ENCODE measurements around the gene RPTN. TPM values are rescaled to one million over a fixed set of nuclear protein-coding genes. Genes with fewer than 3 reads are reported as not detected.
A peak's percentile ranks its signal among the peaks of the same experiment; 100 is the strongest.
"Not testable (repeated sequence)": the region's sequence is repeated elsewhere in the genome, so short reads cannot be mapped to it uniquely, and the experiment has no call there.

Gene RPTN
- total RNA-seq, 1 donor from 2014 or later = 1.7 TPM

DNA sequence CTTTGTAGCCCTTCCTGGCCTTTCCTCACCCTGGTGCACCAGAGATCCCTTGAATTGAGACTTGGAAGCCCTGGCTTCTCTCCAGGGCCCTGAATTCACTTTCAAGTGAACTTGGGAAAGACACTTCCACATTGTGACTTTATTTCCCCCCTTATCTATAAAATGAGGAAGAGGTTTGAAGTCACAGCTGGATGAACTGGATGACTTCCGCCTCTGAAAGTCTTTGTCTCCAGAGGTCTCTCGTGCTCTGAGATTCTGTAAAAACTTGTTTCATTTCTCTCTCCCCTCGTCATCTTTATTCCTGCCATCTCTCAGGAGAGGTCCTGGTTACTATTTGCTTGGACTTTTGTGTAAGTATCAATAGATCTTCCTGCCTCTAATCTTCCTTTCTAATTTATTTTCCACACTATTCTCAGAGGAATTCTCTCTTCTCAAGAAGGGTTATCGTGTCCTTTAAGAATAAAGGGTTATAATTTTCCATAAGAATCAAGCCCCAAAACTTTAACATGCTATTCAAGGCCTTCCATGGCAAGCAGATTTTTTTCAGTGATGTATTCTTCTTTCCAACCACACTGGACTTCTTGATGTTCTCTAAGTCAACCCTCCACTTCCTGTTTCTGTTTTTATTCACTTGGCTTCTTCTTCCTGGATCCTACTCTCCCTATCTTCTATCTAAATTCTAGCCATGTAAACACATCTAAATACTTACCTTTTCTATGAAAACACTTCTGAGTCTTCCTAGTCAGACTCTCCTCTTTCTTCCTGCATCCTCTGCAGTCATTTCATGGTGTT, 6.5 kb upstream of the RPTN start:
- no peak for DNase-seq (ENCODE audit: low spot score)

GRCh38 chr1:152164517-152165136, 5.6 kb upstream of the RPTN start:
- DNase-seq (ENCODE audit: low spot score) = no peak

- no peak for DNase-seq (ENCODE audit: low spot score)
These were observed 3.9 kb upstream of the RPTN start for GRCh38 chr1:152162792-152163463.

- no peak for DNase-seq (ENCODE audit: low spot score)
These were observed 1.5 kb upstream of the RPTN start for GRCh38 chr1:152160576-152160975.

GRCh38 chr1:152153996-152154395, 5.0 kb downstream of the RPTN start:
- no peak for DNase-seq (ENCODE audit: low spot score)

- no peak for DNase-seq (ENCODE audit: low spot score)
These were observed 7.4 kb downstream of the RPTN start for GRCh38 chr1:152151646-152152045.

DNA sequence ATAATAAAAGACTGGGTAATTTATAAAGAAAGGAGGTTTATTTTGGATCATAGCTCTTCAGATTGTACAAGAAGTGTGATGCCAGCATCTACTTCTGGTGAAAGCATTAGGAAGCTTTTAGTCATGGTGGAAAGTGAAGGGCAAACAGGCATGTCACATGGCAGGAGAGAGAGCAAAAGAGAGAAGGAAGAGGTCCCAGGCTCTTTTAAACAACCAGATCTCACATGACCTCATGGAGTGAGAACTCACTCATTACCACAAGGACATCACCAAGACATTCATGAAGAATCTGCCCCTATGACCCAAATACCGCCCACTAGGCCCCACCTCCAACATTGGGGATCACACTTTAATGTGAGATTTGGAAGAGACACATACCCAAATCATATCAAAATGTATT, 10.0 kb downstream of the RPTN start:
- no peak for DNase-seq (ENCODE audit: low spot score)

- no peak for DNase-seq (ENCODE audit: low spot score)
These were observed 11.0 kb downstream of the RPTN start for GRCh38 chr1:152148051-152148450.

DNA sequence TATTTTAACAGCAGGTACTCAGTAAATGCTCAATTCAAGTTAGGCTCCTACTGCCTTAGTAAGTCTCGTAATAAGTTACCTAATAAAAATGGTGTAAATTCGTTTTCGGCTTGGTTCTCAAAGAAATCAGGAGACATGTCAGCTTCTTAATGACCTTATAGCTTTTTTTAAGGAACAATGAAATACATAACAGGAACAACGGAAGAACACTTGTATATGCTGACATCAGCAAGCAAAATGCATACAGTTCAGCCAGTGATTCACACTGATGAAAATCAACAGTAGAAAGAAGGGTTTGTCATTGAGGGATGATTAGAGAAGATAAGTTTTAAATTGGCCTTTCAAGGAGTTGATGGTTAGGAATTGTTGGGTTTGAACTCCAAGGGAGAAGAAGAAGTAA, 13.3 kb downstream of the RPTN start:
- DNase-seq (ENCODE audit: low spot score) = no peak

GRCh38 chr1:152144674-152145183, 14.3 kb downstream of the RPTN start:
- DNase-seq (ENCODE audit: low spot score) = not testable (repeated sequence)

GRCh38 chr1:152143150-152143887, 15.7 kb downstream of the RPTN start:
- DNase-seq (ENCODE audit: low spot score) = no peak

- DNase-seq (ENCODE audit: low spot score) = peak; percentile 40
These were observed 16.9 kb downstream of the RPTN start for GRCh38 chr1:152141971-152142584.

DNA sequence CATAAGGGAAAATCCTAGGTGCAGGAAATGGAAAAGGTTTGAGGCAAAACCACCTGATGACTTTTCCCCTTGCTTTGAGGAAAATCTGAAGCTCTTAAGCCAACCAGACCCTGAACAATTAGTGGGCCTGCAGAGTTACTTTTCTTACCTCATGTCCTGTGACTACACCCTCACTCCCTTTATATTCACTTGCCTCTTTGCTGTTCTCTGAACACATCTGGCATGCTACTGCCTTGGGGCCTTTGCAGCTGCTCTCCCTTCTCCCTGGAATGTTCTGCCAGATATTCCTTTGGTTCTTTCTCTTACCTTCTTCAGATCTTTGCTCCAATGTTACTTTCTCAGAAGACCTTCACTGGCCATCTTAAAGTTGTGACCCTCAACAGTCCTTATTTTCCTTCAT, 21.8 kb downstream of the RPTN start:
- no peak for DNase-seq (ENCODE audit: low spot score)

DNA sequence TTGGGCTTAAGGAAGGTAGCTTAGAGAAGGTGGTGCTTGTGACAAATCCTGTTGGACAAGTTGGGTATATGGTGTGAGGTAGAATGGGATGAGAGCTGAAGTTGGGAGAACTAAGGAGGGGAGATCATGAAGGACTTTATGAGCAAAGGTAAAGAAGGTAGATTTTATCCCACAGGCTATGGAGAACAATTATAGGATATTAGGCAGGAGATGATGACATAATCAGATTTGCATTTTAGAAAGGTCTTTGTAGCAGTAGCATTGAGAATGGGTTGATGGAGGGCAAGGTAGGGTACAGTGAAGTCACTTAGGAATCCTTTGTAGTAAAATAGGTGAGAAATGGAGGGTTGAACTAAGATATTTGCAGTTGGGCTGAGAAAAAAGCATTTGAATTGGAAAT, 28.8 kb downstream of the RPTN start:
- no peak for DNase-seq (ENCODE audit: low spot score)

GRCh38 chr1:152127673-152128072, 31.4 kb downstream of the RPTN start:
- DNase-seq (ENCODE audit: low spot score) = no peak

DNA sequence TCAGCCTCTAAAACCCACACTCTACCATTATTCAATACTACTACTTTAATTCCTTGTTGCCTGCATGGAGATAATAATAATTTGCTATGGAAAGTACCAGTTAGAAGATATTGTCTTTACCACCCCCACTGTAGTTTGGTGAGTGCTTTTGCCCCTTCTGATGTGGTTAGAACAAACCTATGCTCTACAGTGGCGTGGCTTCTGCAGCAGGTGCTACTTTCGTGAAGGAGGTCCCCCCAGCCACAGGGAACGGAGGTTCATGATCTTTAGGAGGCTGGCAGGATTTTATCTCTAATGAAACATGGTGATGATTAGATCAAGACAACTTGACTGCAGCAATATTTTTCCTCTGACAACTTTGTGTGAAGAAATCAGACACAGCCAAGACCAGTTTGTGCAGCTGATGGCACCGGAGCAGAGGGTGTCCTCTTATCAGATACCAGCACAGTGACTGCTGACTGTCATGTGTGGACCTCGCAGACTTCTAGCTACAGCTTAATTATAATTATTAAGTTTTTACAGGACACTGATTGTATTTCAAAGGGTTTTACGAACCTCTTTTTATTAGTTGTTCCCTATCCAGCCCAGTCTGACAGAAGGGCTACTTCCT, 33.1 kb downstream of the RPTN start:
- no peak for DNase-seq (ENCODE audit: low spot score)

DNA sequence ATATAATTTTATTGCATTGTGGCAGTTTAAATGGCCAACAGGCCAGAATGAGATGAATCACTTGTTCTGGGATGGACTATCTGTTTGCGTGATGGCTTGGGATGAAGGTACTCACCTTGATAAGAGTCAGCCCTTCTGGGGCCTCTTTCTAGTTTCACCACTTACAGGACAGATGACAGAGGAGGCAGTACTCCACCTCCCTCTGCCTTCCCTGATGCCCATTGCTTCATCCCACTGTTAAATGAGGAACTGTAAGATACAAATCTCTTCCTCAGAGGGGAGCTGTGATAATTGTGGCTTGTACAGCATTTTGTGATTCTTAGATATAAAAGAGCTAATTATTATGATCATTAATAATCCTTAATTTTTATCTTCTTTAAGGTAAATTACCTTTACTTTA, 40.1 kb downstream of the RPTN start:
- no peak for DNase-seq (ENCODE audit: low spot score)

DNA sequence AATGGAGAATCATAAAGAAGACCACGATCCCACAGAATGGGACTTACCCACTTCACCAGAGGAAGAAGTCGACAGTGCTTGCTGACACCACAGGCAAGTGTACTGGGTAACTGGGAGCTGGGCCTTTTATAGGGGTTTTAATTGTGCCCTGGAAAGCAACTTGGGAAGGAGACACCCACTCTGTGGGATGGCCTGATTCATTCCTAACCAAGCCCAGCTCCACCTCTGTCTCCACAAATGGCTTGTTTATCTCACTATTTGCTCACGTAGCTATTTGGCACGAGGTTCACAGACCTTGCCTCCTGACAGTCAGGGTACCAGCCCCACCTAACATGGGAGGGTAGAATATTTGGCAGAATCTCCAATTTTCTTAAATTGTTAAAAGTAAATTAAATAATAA, 43.7 kb downstream of the RPTN start, which contains the start of gene TCHH:
Gene TCHH, minus strand, starts transcription at position 101 of the 400 bp plus-strand sequence. CDS start 1,364 bp downstream, outside the sequence.
- no peak for DNase-seq (ENCODE audit: low spot score)

DNA sequence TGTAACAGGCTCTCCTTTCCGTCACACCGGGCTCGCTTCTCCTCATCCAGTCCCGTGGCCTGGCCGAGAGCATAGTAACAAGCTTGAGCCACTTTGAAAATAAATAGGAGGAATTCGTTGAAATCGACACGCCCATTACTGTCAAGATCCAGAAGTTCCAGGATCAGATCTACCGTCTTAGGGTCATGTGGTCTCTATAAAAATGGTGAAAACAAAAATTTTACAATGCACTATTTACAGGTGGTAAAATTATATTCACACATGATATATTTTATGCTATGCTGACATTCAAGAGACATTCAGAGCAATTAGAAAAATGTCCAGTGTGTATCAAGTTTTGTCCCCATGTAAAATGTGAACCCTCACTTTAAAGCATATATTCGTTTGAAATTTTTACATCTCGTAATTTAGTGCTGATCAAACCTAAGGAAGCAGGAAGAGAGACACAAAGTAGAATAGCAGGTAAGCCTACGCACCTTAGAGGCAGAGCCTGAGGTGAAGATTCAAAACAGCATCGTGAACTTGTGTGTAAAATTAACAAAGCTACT, 46.1 kb downstream of the RPTN start:
- DNase-seq (ENCODE audit: low spot score) = no peak

DNA sequence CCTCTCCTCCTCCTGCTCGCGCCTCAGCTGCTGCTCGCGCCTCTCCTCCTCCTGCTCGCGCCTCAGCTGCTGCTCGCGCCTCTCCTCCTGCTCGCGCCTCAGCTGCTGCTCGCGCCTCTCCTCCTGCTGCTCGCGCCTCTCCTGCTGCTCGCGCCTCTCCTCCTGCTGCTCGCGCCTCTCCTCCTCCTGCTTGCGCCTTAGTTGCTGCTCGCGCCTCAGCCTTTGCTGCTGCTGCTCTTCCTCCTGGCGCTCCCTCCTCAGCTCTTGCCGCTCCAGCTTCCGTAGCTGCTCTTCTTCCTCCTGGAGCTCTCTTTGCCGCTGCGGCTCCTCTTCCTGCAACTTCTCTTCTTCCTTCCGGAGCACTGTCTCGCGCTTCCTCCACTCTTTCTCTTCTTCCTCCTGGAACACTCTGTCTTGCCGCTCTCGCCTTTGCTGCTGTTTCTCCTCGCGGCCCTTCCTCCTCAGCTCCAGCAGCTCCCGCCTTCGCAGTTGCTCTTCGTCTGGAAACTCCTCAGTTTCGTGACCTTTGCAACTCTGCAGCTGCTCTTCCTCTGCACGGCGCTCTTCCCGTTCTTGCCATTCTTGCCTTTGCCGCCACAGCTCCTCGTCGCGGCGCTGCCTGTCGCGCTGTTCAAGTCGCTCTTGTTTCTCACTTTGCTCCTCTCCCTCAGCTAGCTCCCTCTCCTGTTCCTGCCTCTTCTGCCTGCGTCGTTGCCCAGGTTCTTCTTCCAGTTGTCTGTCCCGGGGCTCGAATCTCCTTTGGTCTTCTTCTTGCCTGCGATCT, 46.7 kb downstream of the RPTN start:
- peak; percentile 9 for DNase-seq (ENCODE audit: low spot score)

Measured in umbilical cord (tissue), 2 donors.